ENCODE measurements around the gene UBE3D. TPM values are rescaled to one million over a fixed set of nuclear protein-coding genes. Genes with fewer than 3 reads are reported as not detected.
A peak's percentile ranks its signal among the peaks of the same experiment; 100 is the strongest.

UBE3D gene
- 5.1 and 5.4 TPM in 2 replicates for total RNA-seq (2014; rRNA removed; shearing (Covaris generic))

GRCh38 chr6:83065511-83066192 lies at the start of gene UBE3D:
Gene UBE3D (minus strand): TSS chr6:83065841. CDS start chr6:83065718, 123 bp downstream.
- peak; percentile 47 for DNase-seq (ENCODE audit: low spot score)

- DNase-seq (ENCODE audit: low spot score): no peak
Observed at GRCh38 chr6:83114164-83114563, 48.5 kb upstream of the UBE3D start.

- no peak for DNase-seq (ENCODE audit: low spot score)
Observed at GRCh38 chr6:83113258-83113657, 47.6 kb upstream of the UBE3D start.

- DNase-seq (ENCODE audit: low spot score): no peak
Observed at GRCh38 chr6:83108378-83108777, 42.7 kb upstream of the UBE3D start.

- DNase-seq (ENCODE audit: low spot score): no peak
Observed at GRCh38 chr6:83098589-83098988, 32.9 kb upstream of the UBE3D start.

GRCh38 chr6:83097675-83098074 lies 32.0 kb upstream of the UBE3D start:
- DNase-seq (ENCODE audit: low spot score): no peak

GRCh38 chr6:83097204-83097603 lies 31.6 kb upstream of the UBE3D start:
- DNase-seq (ENCODE audit: low spot score): no peak

GRCh38 chr6:83096791-83097190 lies 31.1 kb upstream of the UBE3D start:
- no peak for DNase-seq (ENCODE audit: low spot score)

- DNase-seq (ENCODE audit: low spot score): no peak
Observed at GRCh38 chr6:83092756-83093399, 27.2 kb upstream of the UBE3D start.

GRCh38 chr6:83086751-83087150 lies 21.1 kb upstream of the UBE3D start:
- no peak for DNase-seq (ENCODE audit: low spot score)

GRCh38 chr6:83083476-83083875 lies 17.8 kb upstream of the UBE3D start:
- DNase-seq (ENCODE audit: low spot score): no peak

GRCh38 chr6:83073615-83074014 lies 8.0 kb upstream of the UBE3D start:
- DNase-seq (ENCODE audit: low spot score): no peak

GRCh38 chr6:83072726-83073125 lies 7.1 kb upstream of the UBE3D start:
- DNase-seq (ENCODE audit: low spot score): no peak

GRCh38 chr6:83071707-83072106 lies 6.1 kb upstream of the UBE3D start:
- DNase-seq (ENCODE audit: low spot score): no peak

GRCh38 chr6:83071023-83071422 lies 5.4 kb upstream of the UBE3D start:
- no peak for DNase-seq (ENCODE audit: low spot score)

- no peak for DNase-seq (ENCODE audit: low spot score)
Observed at GRCh38 chr6:83069633-83070032, 4.0 kb upstream of the UBE3D start.

- DNase-seq (ENCODE audit: low spot score): no peak
Observed at GRCh38 chr6:83068616-83069015, 3.0 kb upstream of the UBE3D start.

GRCh38 chr6:83067448-83068439 lies 2.1 kb upstream of the UBE3D start, which contains the start of gene DOP1A:
Gene DOP1A (plus strand): TSS chr6:83067671. CDS start chr6:83096978, 29,307 bp downstream.
- DNase-seq (ENCODE audit: low spot score): peak; percentile 88

- peak; percentile 4 for DNase-seq (ENCODE audit: low spot score)
Observed at GRCh38 chr6:83062225-83062624, 3.4 kb downstream of the UBE3D start.

GRCh38 chr6:83061190-83061589 lies 4.5 kb downstream of the UBE3D start:
- no peak for DNase-seq (ENCODE audit: low spot score)

- peak; percentile 34 for DNase-seq (ENCODE audit: low spot score)
Observed at GRCh38 chr6:83057705-83058321, 7.8 kb downstream of the UBE3D start.

Measured in A172 (cell line).